ENCODE data around the gene RRP1B.

DNA sequence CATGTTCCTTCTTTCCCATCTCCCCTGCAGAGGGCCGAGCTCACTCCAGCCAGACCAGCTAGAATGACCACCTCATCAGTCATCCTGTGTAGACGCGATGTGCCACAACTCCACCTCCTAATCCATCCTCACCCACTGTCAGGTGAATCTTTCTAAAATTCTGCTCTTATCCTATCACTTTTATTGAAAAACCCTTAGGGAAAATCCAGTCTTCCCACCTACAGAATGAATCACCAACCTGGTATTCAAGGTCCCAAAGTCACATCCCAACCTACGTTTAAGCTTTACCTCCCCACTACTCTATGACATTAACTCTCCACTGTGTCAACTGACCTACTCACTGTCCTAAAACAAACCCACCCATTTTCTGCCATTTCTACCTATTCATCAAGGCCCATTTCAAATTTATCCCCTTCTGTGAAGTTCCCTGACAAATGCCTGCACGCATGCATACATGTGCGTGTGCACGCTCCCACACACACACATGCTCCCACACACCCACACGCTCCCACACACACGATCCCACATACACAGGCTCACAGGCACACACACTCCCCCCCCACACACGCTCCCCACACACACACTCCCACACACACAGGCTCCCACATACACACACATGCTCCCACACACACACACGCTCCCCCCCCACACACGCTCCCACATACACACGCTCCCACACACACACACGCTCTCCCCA, 27.8 kb upstream of the RRP1B start:
- TF ChIP-seq, protein P1, sequence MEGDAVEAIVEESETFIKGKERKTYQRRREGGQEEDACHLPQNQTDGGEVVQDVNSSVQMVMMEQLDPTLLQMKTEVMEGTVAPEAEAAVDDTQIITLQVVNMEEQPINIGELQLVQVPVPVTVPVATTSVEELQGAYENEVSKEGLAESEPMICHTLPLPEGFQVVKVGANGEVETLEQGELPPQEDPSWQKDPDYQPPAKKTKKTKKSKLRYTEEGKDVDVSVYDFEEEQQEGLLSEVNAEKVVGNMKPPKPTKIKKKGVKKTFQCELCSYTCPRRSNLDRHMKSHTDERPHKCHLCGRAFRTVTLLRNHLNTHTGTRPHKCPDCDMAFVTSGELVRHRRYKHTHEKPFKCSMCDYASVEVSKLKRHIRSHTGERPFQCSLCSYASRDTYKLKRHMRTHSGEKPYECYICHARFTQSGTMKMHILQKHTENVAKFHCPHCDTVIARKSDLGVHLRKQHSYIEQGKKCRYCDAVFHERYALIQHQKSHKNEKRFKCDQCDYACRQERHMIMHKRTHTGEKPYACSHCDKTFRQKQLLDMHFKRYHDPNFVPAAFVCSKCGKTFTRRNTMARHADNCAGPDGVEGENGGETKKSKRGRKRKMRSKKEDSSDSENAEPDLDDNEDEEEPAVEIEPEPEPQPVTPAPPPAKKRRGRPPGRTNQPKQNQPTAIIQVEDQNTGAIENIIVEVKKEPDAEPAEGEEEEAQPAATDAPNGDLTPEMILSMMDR (IDR thresholded peaks at IDR 0.05; ENCODE audit: poor library complexity) = no peak
- TF ChIP-seq EZH2 (IDR thresholded peaks at IDR 0.05; ENCODE audit: borderline replicate concordance) (no peak), EZH2phosphoT487 (IDR thresholded peaks at IDR 0.05; ENCODE audit: low read depth, severe bottlenecking, unreplicated experiment) (no peak)
